GM18870 (cell line): ENCODE measurements around the gene ELANE.

Source experiments
- ATAC-seq: cut with Tn5 transposase; IDR thresholded peaks from one replicate; pipeline ENCODE4 v1.9.1; 2021; ENCODE audit warnings: moderate library complexity; ENCODE audit not compliant: unreplicated experiment

Gene ELANE

GRCh38 chr19:858868-859843 is 7.1 kb downstream of the ELANE start, which contains the start of gene CFD:
Gene CFD (plus strand): TSS chr19:859664. CDS start chr19:859690, 26 bp downstream.
- no peak for ATAC-seq

- no peak for ATAC-seq
Measured at GRCh38 chr19:861141-861755, 9.1 kb downstream of the ELANE start.

- no peak for ATAC-seq
Measured at GRCh38 chr19:861756-862580, 9.9 kb downstream of the ELANE start.

GRCh38 chr19:862581-863314 is 10.6 kb downstream of the ELANE start:
- no peak for ATAC-seq

- no peak for ATAC-seq
Measured at GRCh38 chr19:863315-863620, 11.2 kb downstream of the ELANE start.

GRCh38 chr19:866769-867300 is 14.7 kb downstream of the ELANE start:
- no peak for ATAC-seq

- ATAC-seq = no peak
Measured at GRCh38 chr19:867301-867793, 15.2 kb downstream of the ELANE start.

GRCh38 chr19:867855-868457 is 15.9 kb downstream of the ELANE start:
- no peak for ATAC-seq

- no peak for ATAC-seq
Measured at GRCh38 chr19:868458-869244, 16.5 kb downstream of the ELANE start.

GRCh38 chr19:869245-870177 is 17.4 kb downstream of the ELANE start:
- no peak for ATAC-seq

GRCh38 chr19:870314-870713 is 18.2 kb downstream of the ELANE start:
- ATAC-seq = no peak

- no peak for ATAC-seq
Measured at GRCh38 chr19:870963-871401, 18.9 kb downstream of the ELANE start.

GRCh38 chr19:871446-872265 is 19.6 kb downstream of the ELANE start:
- ATAC-seq = no peak

- no peak for ATAC-seq
Measured at GRCh38 chr19:872266-872951, 20.3 kb downstream of the ELANE start.

- ATAC-seq = no peak
Measured at GRCh38 chr19:873084-873483, 21.0 kb downstream of the ELANE start.

GRCh38 chr19:873561-874041 is 21.5 kb downstream of the ELANE start:
- no peak for ATAC-seq
